ENCODE results near the gene DDX59. TPM values are rescaled to one million over a fixed set of nuclear protein-coding genes. Genes with fewer than 3 reads are reported as not detected.

DDX59 gene
- total and polyA plus RNA-seq, 2 experiments from 2014 or later: 13.6 to 19.9 TPM

DNA sequence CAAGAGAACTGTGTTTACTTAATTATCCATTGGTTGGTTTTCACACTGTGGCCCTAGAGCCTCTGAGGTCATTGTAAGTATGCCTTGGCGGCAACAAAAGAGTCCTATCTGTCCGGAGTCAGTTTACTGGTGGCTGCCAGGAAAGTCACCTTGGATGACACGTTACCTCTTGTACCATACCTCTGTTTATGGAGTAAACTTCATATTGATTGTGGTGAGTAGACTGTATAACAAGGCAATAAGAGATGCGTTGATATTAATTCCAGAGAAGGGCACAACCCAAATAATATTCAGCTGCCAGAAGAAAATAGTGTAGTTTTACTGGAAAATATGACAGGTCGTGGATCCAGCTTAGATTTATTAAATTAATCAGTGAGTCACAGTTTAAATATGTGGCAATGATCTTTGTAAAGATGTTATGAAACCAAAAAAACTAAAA is 28.7 kb downstream of the DDX59 start:
- 90% methylated on average over 5 of the region's 5 CpGs for WGBS (ENCODE audit: low lambda C conversion rate, missing lambda C conversion rate)
- H3K4me3 ChIP-seq: no peak overlapping the region
- no peak for DNase-seq (ENCODE audit: low spot score)
- no peaks in the 10 kb centered on the region for H3K36me3 ChIP-seq (replicated peaks; ENCODE audit: insufficient read depth, low read depth)
- no peak overlapping the region for H3K27ac ChIP-seq
- H3K27me3 ChIP-seq: no peaks in the 10 kb centered on the region
- no peak overlapping the region for H3K4me2 ChIP-seq
- no peaks in the 10 kb centered on the region for H4K20me1 ChIP-seq (ENCODE audit: insufficient read depth, poor library complexity, severe bottlenecking)
- H3K9me2 ChIP-seq (replicated peaks; ENCODE audit: insufficient read depth): no peaks in the 10 kb centered on the region
- no peaks in the 10 kb centered on the region for H3K79me2 ChIP-seq
- H2AFZ ChIP-seq: no peak overlapping the region
- peaks cover 3% of the 10 kb centered on the region for H3K4me1 ChIP-seq (ENCODE audit: insufficient read depth)
- TF ChIP-seq, protein P1, sequence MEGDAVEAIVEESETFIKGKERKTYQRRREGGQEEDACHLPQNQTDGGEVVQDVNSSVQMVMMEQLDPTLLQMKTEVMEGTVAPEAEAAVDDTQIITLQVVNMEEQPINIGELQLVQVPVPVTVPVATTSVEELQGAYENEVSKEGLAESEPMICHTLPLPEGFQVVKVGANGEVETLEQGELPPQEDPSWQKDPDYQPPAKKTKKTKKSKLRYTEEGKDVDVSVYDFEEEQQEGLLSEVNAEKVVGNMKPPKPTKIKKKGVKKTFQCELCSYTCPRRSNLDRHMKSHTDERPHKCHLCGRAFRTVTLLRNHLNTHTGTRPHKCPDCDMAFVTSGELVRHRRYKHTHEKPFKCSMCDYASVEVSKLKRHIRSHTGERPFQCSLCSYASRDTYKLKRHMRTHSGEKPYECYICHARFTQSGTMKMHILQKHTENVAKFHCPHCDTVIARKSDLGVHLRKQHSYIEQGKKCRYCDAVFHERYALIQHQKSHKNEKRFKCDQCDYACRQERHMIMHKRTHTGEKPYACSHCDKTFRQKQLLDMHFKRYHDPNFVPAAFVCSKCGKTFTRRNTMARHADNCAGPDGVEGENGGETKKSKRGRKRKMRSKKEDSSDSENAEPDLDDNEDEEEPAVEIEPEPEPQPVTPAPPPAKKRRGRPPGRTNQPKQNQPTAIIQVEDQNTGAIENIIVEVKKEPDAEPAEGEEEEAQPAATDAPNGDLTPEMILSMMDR (IDR thresholded peaks at IDR 0.05; ENCODE audit: poor library complexity): no peak
- TF ChIP-seq EZH2phosphoT487 (IDR thresholded peaks at IDR 0.05; ENCODE audit: low read depth, severe bottlenecking, unreplicated experiment) (no peak), EZH2 (IDR thresholded peaks at IDR 0.05; ENCODE audit: borderline replicate concordance) (no peak)
- H3K9me3 ChIP-seq (ENCODE audit: low read depth): no peaks in the 10 kb centered on the region

DNA sequence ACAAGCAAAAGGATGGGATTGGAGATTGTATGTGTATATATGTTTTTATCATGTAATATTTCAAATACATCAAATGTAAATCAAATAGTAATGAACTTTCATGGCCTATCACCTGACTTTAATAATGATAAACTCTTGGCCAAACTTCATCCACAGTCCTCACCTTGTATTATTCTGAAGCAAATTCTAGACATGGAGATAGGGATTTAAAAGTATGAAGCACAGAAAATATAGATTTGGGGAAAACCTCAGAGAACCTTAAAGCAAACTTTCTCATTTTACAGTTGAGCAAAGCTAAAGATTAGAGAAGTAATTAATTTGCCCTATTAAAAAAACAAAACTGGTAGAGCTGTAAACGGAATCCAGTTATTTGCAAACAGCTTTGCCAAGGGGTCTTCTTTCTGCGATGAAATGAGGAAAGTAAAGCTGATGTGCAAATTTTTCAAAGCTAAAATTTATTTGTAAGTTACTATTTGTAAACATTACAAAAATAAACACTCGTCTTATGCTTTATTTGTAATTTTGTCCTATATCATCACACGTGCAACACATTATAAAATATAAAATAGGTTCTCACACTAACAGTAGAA is 29.2 kb downstream of the DDX59 start:
- H3K4me3 ChIP-seq: no peak overlapping the region
- TF ChIP-seq EZH2 (IDR thresholded peaks at IDR 0.05; ENCODE audit: borderline replicate concordance) (no peak), EZH2phosphoT487 (IDR thresholded peaks at IDR 0.05; ENCODE audit: low read depth, severe bottlenecking, unreplicated experiment) (no peak)
- TF ChIP-seq, protein P1 (IDR thresholded peaks at IDR 0.05; ENCODE audit: poor library complexity): no peak
- no peak overlapping the region for H2AFZ ChIP-seq
- H3K4me2 ChIP-seq: no peak overlapping the region
- H3K27me3 ChIP-seq: no peaks in the 10 kb centered on the region
- WGBS (ENCODE audit: low lambda C conversion rate, missing lambda C conversion rate): 93% methylated on average over 4 of the region's 4 CpGs
- DNase-seq (ENCODE audit: low spot score): no peak
- peak overlapping the region; percentile 64 for H3K27ac ChIP-seq
- H4K20me1 ChIP-seq (ENCODE audit: insufficient read depth, poor library complexity, severe bottlenecking): no peaks in the 10 kb centered on the region
- H3K4me1 ChIP-seq (ENCODE audit: insufficient read depth): peaks cover 3% of the 10 kb centered on the region
- no peaks in the 10 kb centered on the region for H3K9me2 ChIP-seq (replicated peaks; ENCODE audit: insufficient read depth)
- H3K79me2 ChIP-seq: no peaks in the 10 kb centered on the region
- H3K36me3 ChIP-seq (replicated peaks; ENCODE audit: insufficient read depth, low read depth): no peaks in the 10 kb centered on the region
- H3K9me3 ChIP-seq (ENCODE audit: low read depth): no peaks in the 10 kb centered on the region

DNA sequence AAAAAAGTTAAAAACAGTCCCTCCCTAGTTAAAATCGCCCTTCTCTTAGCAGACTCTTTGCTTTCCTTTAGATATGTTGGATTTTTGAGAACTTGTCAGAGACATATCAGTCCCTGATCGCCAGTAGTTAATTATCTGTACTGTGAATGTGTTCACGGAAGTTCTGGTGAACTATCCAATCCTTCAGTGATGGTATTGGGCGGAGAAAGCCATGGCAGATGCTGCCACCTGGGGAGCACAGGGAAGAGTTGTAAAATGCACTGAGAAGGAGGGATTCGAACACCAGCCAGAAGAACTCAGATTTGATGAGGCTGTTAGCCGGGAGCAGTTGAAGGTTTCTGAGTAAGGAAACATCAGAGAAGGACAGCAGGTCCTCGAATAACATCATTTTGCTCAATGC is 31.6 kb downstream of the DDX59 start:
- 77% methylated on average over 7 of the region's 7 CpGs for WGBS (ENCODE audit: low lambda C conversion rate, missing lambda C conversion rate)
- Histone ChIP-seq H3K9me3 (ENCODE audit: low read depth) (no peaks in the 10 kb centered on the region), H4K20me1 (ENCODE audit: insufficient read depth, poor library complexity, severe bottlenecking) (no peaks in the 10 kb centered on the region), H3K4me1 (ENCODE audit: insufficient read depth) (peaks cover 3% of the 10 kb centered on the region), H3K27me3 (no peaks in the 10 kb centered on the region), H3K36me3 (replicated peaks; ENCODE audit: insufficient read depth, low read depth) (no peaks in the 10 kb centered on the region), H3K79me2 (no peaks in the 10 kb centered on the region), H3K9me2 (replicated peaks; ENCODE audit: insufficient read depth) (no peaks in the 10 kb centered on the region), H3K4me3 (no peak overlapping the region), H3K4me2 (no peak overlapping the region), H3K27ac (no peak overlapping the region), H2AFZ (no peak overlapping the region)
- no peak for DNase-seq (ENCODE audit: low spot score)
- TF ChIP-seq, protein P1 (IDR thresholded peaks at IDR 0.05; ENCODE audit: poor library complexity): no peak
- TF ChIP-seq EZH2phosphoT487 (IDR thresholded peaks at IDR 0.05; ENCODE audit: low read depth, severe bottlenecking, unreplicated experiment) (no peak), EZH2 (IDR thresholded peaks at IDR 0.05; ENCODE audit: borderline replicate concordance) (no peak)
